ENCODE measurements around the gene JAKMIP2.

JAKMIP2 gene

GRCh38 chr5:147573211-147573610, 209.3 kb downstream of the JAKMIP2 start (continued):
- no peak for TF ChIP-seq ZBTB11 (tag by site-specific recombination; conservative IDR thresholded peaks at IDR 0.05; ENCODE audit: low read depth)
- no peak for TF ChIP-seq ZBTB21 (tag by site-specific recombination; IDR thresholded peaks at IDR 0.05)
- no peak for TF ChIP-seq ZNF214 (tag by site-specific recombination; IDR thresholded peaks at IDR 0.05; ENCODE audit: borderline replicate concordance)
- TF ChIP-seq ZNF837 (tag by site-specific recombination; IDR thresholded peaks at IDR 0.05): no peak
- no peak for TF ChIP-seq PBX3 (CRISPR knock-in tag; IDR thresholded peaks at IDR 0.05)

GRCh38 chr5:147568710-147569406, 213.7 kb downstream of the JAKMIP2 start:
- TF ChIP-seq GLI2 (tag by site-specific recombination; IDR thresholded peaks at IDR 0.05; ENCODE audit: borderline replicate concordance, low read depth) (no peak), HIC1 (tag by site-specific recombination; IDR thresholded peaks at IDR 0.05) (no peak), ZNF341 (tag by site-specific recombination; IDR thresholded peaks at IDR 0.05; ENCODE audit: low read depth) (no peak), ZNF23 (tag by site-specific recombination; IDR thresholded peaks at IDR 0.05; ENCODE audit: borderline replicate concordance) (no peak), WT1 (tag by site-specific recombination; IDR thresholded peaks at IDR 0.05) (no peak), ZBTB21 (tag by site-specific recombination; IDR thresholded peaks at IDR 0.05) (no peak), ZNF416 (tag by site-specific recombination; IDR thresholded peaks at IDR 0.05) (no peak), ZNF792 (tag by site-specific recombination; IDR thresholded peaks at IDR 0.05) (no peak), ZNF777 (tag by site-specific recombination; IDR thresholded peaks at IDR 0.05; ENCODE audit: borderline replicate concordance) (no peak)
- no peak overlapping the region for H3K27ac ChIP-seq (ENCODE audit: extremely low read depth, low read depth, low read length)

GRCh38 chr5:147567917-147568598, 214.5 kb downstream of the JAKMIP2 start:
- Histone ChIP-seq H3K4me1 (ENCODE audit: control insufficient read depth, insufficient read depth, low read length) (no peaks in the 10 kb centered on the region), H3K4me3 (ENCODE audit: low read depth, low read length) (no peak overlapping the region), H3K36me3 (ENCODE audit: control insufficient read depth in 2 of 2, insufficient read depth in 1 of 2, low read length in 2 of 2) (no peaks in the 10 kb centered on the region), H3K27ac (ENCODE audit: extremely low read depth, low read depth, low read length) (no peak overlapping the region), H3K9me3 (ENCODE audit: control insufficient read depth, insufficient read depth, low read depth, low read length) (no peaks in the 10 kb centered on the region)
- CTCF ChIA-PET: interaction anchor here (0.6 to 1.0 kb wide), 4 partner anchors 8 to 344 kb away, joined by 3 to 5 read pairs (median 4); no protein-coding TSS in a partner anchor
- POLR2A ChIA-PET: no interaction called here
- TF ChIP-seq SCRT2 (tag by site-specific recombination; IDR thresholded peaks at IDR 0.05) (no peak), ZBTB6 (tag by site-specific recombination; IDR thresholded peaks at IDR 0.05) (no peak), ZNF148 (tag by site-specific recombination; IDR thresholded peaks at IDR 0.05; ENCODE audit: borderline replicate concordance) (no peak), KLF9 (tag by site-specific recombination; IDR thresholded peaks at IDR 0.05; ENCODE audit: low read depth) (no peak), SP3 (tag by site-specific recombination; IDR thresholded peaks at IDR 0.05) (no peak), PRDM1 (tag by site-specific recombination; IDR thresholded peaks at IDR 0.05) (no peak), ZNF157 (tag by site-specific recombination; IDR thresholded peaks at IDR 0.05) (no peak)

More at GRCh38 chr5:147568710-147569406, 213.7 kb downstream of the JAKMIP2 start:
- Histone ChIP-seq H3K9me3 (ENCODE audit: control insufficient read depth, insufficient read depth, low read depth, low read length) (no peaks in the 10 kb centered on the region), H3K36me3 (ENCODE audit: control insufficient read depth in 2 of 2, insufficient read depth in 1 of 2, low read length in 2 of 2) (no peaks in the 10 kb centered on the region), H3K4me1 (ENCODE audit: control insufficient read depth, insufficient read depth, low read length) (no peaks in the 10 kb centered on the region), H3K4me3 (ENCODE audit: low read depth, low read length) (no peak overlapping the region)
- CTCF ChIA-PET: interaction anchor here (0.8 to 1.0 kb wide), 2 partner anchors 9 kb away, joined by 3 to 4 read pairs; no protein-coding TSS in a partner anchor
- POLR2A ChIA-PET: no interaction called here
